Suprapubic skin (tissue), 4 donors: Measurements from ENCODE around the gene CCSER1. TPM values are rescaled to one million over a fixed set of nuclear protein-coding genes. Genes with fewer than 3 reads are reported as not detected.

ENCODE experiments used
- DNase-seq, 2 donors: peaks; one replicate each; pipeline ENCODE4 v3.0.0-alpha.2; 2019; ENCODE audit warnings: low spot score in 2 of 2
- H3K27ac ChIP-seq: fragments of 200-600 bp; sonication (generic); one replicate; pipeline ENCODE4 v1.5.1; 2019
- H3K27me3 ChIP-seq: fragments of 200-600 bp; sonication (generic); one replicate; pipeline ENCODE4 v1.5.1; 2019
- H3K36me3 ChIP-seq: fragments of 200-600 bp; sonication (generic); one replicate; pipeline ENCODE4 v1.5.1; 2019
- H3K4me1 ChIP-seq: fragments of 200-600 bp; sonication (generic); one replicate; pipeline ENCODE4 v1.5.1; 2019
- H3K4me3 ChIP-seq: fragments of 200-600 bp; sonication (generic); one replicate; pipeline ENCODE4 v1.5.1; 2019; ENCODE audit warnings: mild to moderate bottlenecking
- H3K9me3 ChIP-seq: fragments of 200-600 bp; sonication (generic); one replicate; pipeline ENCODE4 v1.5.1; 2019
- CTCF ChIP-seq, 2 donors: fragments of 200-600 bp in 1 of 2; fragments of 450-650 bp in 1 of 2; sonication (generic) in 1 of 2; IDR thresholded peaks; one replicate each; pipeline ENCODE4 v1.5.1; 2016 to 2019; ENCODE audit warnings: antibody characterized with exemption in 2 of 2, mild to moderate bottlenecking in 1 of 2, moderate library complexity in 1 of 2
- EP300 ChIP-seq: sonication (generic); formaldehyde crosslinking; IDR thresholded peaks from one replicate; pipeline ENCODE4 v1.6.1; 2017; ENCODE audit warnings: antibody characterized with exemption
- POLR2A ChIP-seq, 2 donors: fragments of 450-650 bp; IDR thresholded peaks; one replicate each; pipeline ENCODE4 v1.6.1; 2017; ENCODE audit warnings: antibody characterized with exemption in 2 of 2, mild to moderate bottlenecking in 2 of 2, moderate library complexity in 2 of 2
- POLR2AphosphoS5 ChIP-seq, 3 donors: sonication (generic); formaldehyde crosslinking; IDR thresholded peaks; one replicate each; pipeline ENCODE4 v1.6.1; 2017; ENCODE audit warnings: antibody characterized with exemption in 3 of 3
- WGBS: methylation state at CpG from one replicate; pipeline ENCODE4 v1.1.5; 2018; 5-methylcytosine and 5-hydroxymethylcytosine counted together
- total RNA-seq, 4 donors: library from RNA; depleted of rRNA; stranded (reverse); fragments of >200 nt; gene quantifications; one replicate each; pipeline ENCODE4 v1.1.0, GENCODE V29; 2016

CCSER1 gene
- total RNA-seq = 10 to 100 TPM in 2 of 4 donors, 1 to 10 TPM in 2; 6.7 to 39.5 (median 11.8) TPM

- WGBS = 2% methylated on average over 32 of the region's 35 CpGs
- peak; percentile 81 to 85 for DNase-seq
- Histone ChIP-seq H3K27ac (peak within 1 kb of the TSS; percentile 81), H3K27me3 (peaks cover 2% of the 10 kb centered on the region), H3K36me3 (no peaks in the 10 kb centered on the region), H3K4me3 (peak within 1 kb of the TSS; percentile 84), H3K9me3 (no peaks in the 10 kb centered on the region), H3K4me1 (peaks cover 16% of the 10 kb centered on the region)
- TF ChIP-seq EP300 (no peak), POLR2AphosphoS5 (IDR thresholded peaks at IDR 0.05) (peak; percentile 17 to 73 (median 49)), POLR2A (IDR thresholded peaks at IDR 0.05) (peak; percentile 88 to 90)
Measured at GRCh38 chr4:90127223-90127705, at the start of gene CCSER1. Gene CCSER1 (plus strand): TSS chr4:90127394.

GRCh38 chr4:90078440-90078839, 48.8 kb upstream of the CCSER1 start:
- Histone ChIP-seq H3K4me1 (no peaks in the 10 kb centered on the region), H3K4me3 (no peak overlapping the region), H3K27ac (no peak overlapping the region), H3K27me3 (no peaks in the 10 kb centered on the region), H3K36me3 (no peaks in the 10 kb centered on the region), H3K9me3 (no peaks in the 10 kb centered on the region)
- TF ChIP-seq POLR2AphosphoS5 (IDR thresholded peaks at IDR 0.05) (no peak), CTCF (IDR thresholded peaks at IDR 0.05) (no peak), POLR2A (IDR thresholded peaks at IDR 0.05) (no peak), EP300 (no peak)
- no peak for DNase-seq

- DNase-seq = no peak
- TF ChIP-seq CTCF (IDR thresholded peaks at IDR 0.05) = no peak
- no peak for TF ChIP-seq POLR2A (IDR thresholded peaks at IDR 0.05)
- TF ChIP-seq POLR2AphosphoS5 (IDR thresholded peaks at IDR 0.05) = no peak
- no peak for TF ChIP-seq EP300
- Histone ChIP-seq H3K4me1 (no peaks in the 10 kb centered on the region), H3K9me3 (no peaks in the 10 kb centered on the region), H3K36me3 (no peaks in the 10 kb centered on the region), H3K27ac (no peak overlapping the region), H3K4me3 (no peak overlapping the region), H3K27me3 (no peaks in the 10 kb centered on the region)
- 64% methylated on average over 2 of the region's 2 CpGs for WGBS
Measured at GRCh38 chr4:90080116-90080515, 47.1 kb upstream of the CCSER1 start.

DNA sequence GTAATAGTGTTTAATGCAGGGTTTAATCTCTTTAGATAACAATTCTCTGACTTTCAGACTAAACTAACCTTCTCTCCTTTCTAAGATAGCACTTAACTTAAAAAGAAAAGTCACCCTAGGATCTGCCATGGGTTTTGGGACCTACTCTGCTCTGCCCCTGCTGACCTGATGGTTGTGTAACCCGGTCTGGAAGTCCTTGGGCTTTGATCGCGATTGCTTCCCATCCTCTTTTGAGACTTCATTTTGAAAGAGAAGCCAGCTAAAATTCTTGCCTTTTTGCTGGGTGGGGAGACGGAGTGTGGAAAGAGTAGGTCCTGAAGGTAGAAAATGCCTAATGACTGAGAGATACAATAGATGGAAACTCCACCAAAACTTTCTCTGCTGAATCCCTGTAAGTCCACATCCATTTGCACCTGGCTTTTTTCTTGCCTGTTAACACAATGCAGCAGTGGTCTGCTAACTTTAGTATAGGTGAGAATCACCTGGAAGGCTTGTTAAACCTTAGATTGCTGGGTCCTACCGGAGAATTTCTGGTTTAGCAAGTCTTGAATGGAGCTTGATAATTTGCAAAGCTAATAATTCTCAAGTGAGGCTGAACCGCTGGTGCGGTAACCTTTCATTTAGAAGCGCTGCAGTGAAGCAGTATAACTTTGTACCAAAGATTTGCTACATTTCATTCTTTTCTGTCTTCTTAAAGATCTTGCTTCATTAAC, 45.6 kb upstream of the CCSER1 start:
- no peak overlapping the region for H3K4me3 ChIP-seq
- no peaks in the 10 kb centered on the region for H3K27me3 ChIP-seq
- no peaks in the 10 kb centered on the region for H3K9me3 ChIP-seq
- no peaks in the 10 kb centered on the region for H3K4me1 ChIP-seq
- H3K36me3 ChIP-seq = no peaks in the 10 kb centered on the region
- no peak overlapping the region for H3K27ac ChIP-seq
- WGBS = 86% methylated on average over 8 of the region's 8 CpGs
- no peak for DNase-seq
- TF ChIP-seq EP300 (no peak), POLR2A (IDR thresholded peaks at IDR 0.05) (no peak), CTCF (IDR thresholded peaks at IDR 0.05) (no peak), POLR2AphosphoS5 (IDR thresholded peaks at IDR 0.05) (no peak)

DNA sequence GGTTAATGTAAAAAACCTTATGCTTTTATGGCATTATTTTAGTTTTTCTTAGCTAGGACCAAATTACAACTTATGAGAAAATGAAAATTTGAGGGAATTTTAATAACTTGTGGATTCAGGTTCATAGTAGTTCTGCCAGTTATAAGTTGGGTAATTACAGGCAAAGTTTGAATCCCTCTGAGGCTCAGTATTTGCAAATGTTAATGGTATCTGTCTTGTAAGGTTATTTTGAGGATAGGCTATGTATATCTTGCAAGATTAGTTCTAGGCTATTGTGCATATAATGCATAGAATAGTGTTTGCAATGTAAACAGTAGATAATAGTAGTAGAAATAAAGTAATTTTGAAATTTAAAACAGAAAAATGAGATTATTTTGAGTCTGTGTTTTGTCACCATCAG, 44.7 kb upstream of the CCSER1 start:
- Histone ChIP-seq H3K36me3 (no peaks in the 10 kb centered on the region), H3K9me3 (no peaks in the 10 kb centered on the region), H3K27me3 (no peaks in the 10 kb centered on the region), H3K4me3 (no peak overlapping the region), H3K27ac (no peak overlapping the region), H3K4me1 (no peaks in the 10 kb centered on the region)
- TF ChIP-seq POLR2AphosphoS5 (IDR thresholded peaks at IDR 0.05) (no peak), CTCF (IDR thresholded peaks at IDR 0.05) (no peak), EP300 (no peak), POLR2A (IDR thresholded peaks at IDR 0.05) (no peak)
- DNase-seq = no peak
